ENCODE results near the gene UBA52.

Gene UBA52

DNA sequence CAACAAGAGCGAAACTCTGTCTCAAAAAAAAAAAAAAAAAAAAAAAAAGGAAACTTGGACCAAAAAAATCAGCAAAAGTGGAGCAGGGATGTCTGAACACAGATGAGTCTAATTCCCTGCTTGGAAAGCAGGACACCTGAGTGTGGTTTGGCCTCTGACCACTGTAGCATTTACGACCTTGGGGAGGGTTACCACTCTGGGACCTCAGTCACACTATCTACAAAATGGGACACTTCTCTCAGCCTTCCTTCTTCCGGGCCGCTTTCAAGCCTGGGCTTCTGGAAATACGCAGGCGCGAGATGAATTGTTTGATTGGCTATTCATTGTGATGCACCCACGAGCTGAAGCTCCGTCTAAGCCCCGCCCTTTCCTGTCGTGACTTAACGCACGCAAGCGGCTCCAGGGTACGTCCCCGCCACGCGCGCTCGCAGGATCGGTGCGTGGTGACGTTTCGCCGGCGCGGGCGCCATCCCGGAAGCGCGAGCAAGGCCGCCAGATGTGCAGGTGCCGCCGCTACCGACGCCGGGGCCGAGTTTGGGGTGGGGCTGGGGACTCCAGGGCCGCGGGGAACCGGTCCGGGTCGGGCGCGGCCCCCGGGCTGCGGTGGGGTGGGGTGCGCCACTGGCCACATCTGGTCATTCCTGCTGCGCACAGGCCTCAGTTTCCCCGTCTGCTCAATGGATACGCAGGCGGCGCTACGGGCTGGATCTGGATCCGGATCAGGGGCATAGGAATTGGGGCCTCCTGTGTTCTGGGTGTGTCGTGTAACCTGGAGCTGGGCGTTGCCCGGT lies 14.1 kb upstream of the UBA52 start, which contains the start of gene KXD1:
KXD1 (plus strand) TSS at position 460 of the 791 bp plus-strand sequence. CDS start 4,187 bp downstream, outside the sequence.
- DNase-seq (ENCODE audit: low read depth): peak; percentile 97
- TF ChIP-seq CTCF (IDR thresholded peaks at IDR 0.05; ENCODE audit: control insufficient read depth, insufficient read depth, low read depth, low read length, missing control alignments): no peak
- peak within 1 kb of the TSS; percentile 90 for H3K4me3 ChIP-seq (ENCODE audit: control insufficient read depth, low read depth, low read length)

GRCh38 chr19:18558202-18558555 lies 13.5 kb upstream of the UBA52 start:
- no peak for DNase-seq (ENCODE audit: low read depth)
- TF ChIP-seq CTCF (IDR thresholded peaks at IDR 0.05; ENCODE audit: control insufficient read depth, insufficient read depth, low read depth, low read length, missing control alignments): no peak
- peak overlapping the region; percentile 90 for H3K4me3 ChIP-seq (ENCODE audit: control insufficient read depth, low read depth, low read length)

- H3K4me3 ChIP-seq (ENCODE audit: control insufficient read depth, low read depth, low read length): peak overlapping the region; percentile 90
- no peak for DNase-seq (ENCODE audit: low read depth)
- no peak for TF ChIP-seq CTCF (IDR thresholded peaks at IDR 0.05; ENCODE audit: control insufficient read depth, insufficient read depth, low read depth, low read length, missing control alignments)
Measured at GRCh38 chr19:18558604-18559003, 13.1 kb upstream of the UBA52 start.

DNA sequence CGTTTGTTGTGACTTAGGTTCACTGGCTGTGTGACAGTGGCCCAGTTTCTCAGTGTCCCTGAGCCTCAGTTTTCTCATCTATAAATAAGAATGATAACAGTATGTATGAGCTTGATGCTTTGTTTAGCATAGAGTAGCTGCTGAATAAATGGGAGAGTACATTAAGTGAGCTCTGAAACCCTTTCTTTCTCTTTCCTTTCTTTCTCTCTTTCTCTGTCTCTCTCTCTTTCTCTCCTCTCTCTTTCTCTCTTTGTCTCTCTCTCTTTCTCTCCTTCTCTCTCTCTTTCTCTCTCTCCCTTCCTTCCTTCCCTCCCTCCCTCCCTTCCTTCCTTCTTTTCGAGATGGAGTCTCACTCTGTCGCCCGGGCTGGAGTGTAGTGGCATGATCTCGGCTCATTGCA lies 12.0 kb upstream of the UBA52 start:
- TF ChIP-seq CTCF (IDR thresholded peaks at IDR 0.05; ENCODE audit: control insufficient read depth, insufficient read depth, low read depth, low read length, missing control alignments): no peak
- no peak overlapping the region for H3K4me3 ChIP-seq (ENCODE audit: control insufficient read depth, low read depth, low read length)
- no peak for DNase-seq (ENCODE audit: low read depth)

DNA sequence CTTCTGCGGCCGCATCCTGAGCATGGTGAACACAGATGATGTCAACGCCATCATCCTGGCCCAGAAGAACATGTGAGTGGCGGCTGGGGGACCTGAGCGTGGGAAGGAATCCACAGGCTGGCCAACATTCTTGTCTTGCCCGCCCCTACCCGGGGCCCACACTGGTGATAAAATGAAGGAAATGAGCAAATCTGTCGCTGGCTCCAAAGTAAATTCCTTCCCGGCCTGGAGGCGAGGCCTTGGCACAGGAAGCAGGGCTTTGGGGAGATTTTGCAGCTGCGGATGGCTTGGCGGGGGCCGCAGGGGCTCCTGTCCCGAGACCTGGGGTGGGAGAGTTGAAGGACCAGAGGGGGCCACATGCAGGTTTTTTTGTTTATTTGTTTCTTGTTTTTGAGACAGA lies 9.6 kb upstream of the UBA52 start:
- no peak overlapping the region for H3K4me3 ChIP-seq (ENCODE audit: control insufficient read depth, low read depth, low read length)
- TF ChIP-seq CTCF (IDR thresholded peaks at IDR 0.05; ENCODE audit: control insufficient read depth, insufficient read depth, low read depth, low read length, missing control alignments): no peak
- no peak for DNase-seq (ENCODE audit: low read depth)

- TF ChIP-seq CTCF (IDR thresholded peaks at IDR 0.05; ENCODE audit: control insufficient read depth, insufficient read depth, low read depth, low read length, missing control alignments): no peak
- DNase-seq (ENCODE audit: low read depth): no peak
- no peak overlapping the region for H3K4me3 ChIP-seq (ENCODE audit: control insufficient read depth, low read depth, low read length)
Measured at GRCh38 chr19:18566953-18567352, 4.7 kb upstream of the UBA52 start.

All from AG09309 (cell line).